Osteoblast (primary cell): Measurements from ENCODE around the gene SEC31A. TPM values are rescaled to one million over a fixed set of nuclear protein-coding genes. Genes with fewer than 3 reads are reported as not detected.

Experiments used
- DNase-seq: peaks from one replicate; pipeline ENCODE4 v3.0.0; 2011; ENCODE audit warnings: low spot score, mixed read lengths; ENCODE audit not compliant: insufficient read length; ENCODE audit errors: missing footprints
- H2AFZ ChIP-seq: 2 replicates; pipeline ENCODE4 v1.6.0; 2011; ENCODE audit warnings: mild to moderate bottlenecking, low read length
- H3K27ac ChIP-seq: 2 replicates; pipeline ENCODE4 v1.5.1; 2011; ENCODE audit warnings: mild to moderate bottlenecking, low read depth, low read length, moderate library complexity
- H3K27me3 ChIP-seq: 2 replicates; pipeline ENCODE4 v1.6.0; 2012; ENCODE audit warnings: mild to moderate bottlenecking, control low read depth, inconsistent platforms, low read length, moderate library complexity; ENCODE audit not compliant: insufficient read depth
- H3K36me3 ChIP-seq: 2 replicates; pipeline ENCODE4 v1.5.1; 2011; ENCODE audit warnings: mild to moderate bottlenecking, low read length, control low read depth, moderate library complexity; ENCODE audit not compliant: insufficient read depth
- H3K4me1 ChIP-seq: 2 replicates; pipeline ENCODE4 v1.5.1; 2011; ENCODE audit warnings: mild to moderate bottlenecking, low read length, control low read depth, moderate library complexity; ENCODE audit not compliant: insufficient read depth
- H3K4me2 ChIP-seq: 2 replicates; pipeline ENCODE4 v1.6.0; 2011; ENCODE audit warnings: mild to moderate bottlenecking, low read length; ENCODE audit not compliant: insufficient read depth
- H3K4me3 ChIP-seq: fragments of 200-600 bp; sonication (generic); 3 replicates; pipeline ENCODE4 v1.5.1; 2012; ENCODE audit warnings: mild to moderate bottlenecking, low read length, inconsistent platforms; ENCODE audit not compliant: insufficient read depth
- H3K79me2 ChIP-seq: 2 replicates; pipeline ENCODE4 v1.6.0; 2012; ENCODE audit warnings: mild to moderate bottlenecking, low read length, control low read depth, inconsistent platforms; ENCODE audit not compliant: insufficient read depth
- H3K9me3 ChIP-seq: 2 replicates; pipeline ENCODE4 v1.5.1; 2011; ENCODE audit warnings: low read depth, low read length, control low read depth
- H4K20me1 ChIP-seq: 2 replicates; pipeline ENCODE4 v1.6.0; 2012; ENCODE audit warnings: mild to moderate bottlenecking, low read length, control low read depth; ENCODE audit not compliant: insufficient read depth
- CTCF ChIP-seq: IDR thresholded peaks from 2 replicates; pipeline ENCODE4 v1.5.1; 2011; ENCODE audit warnings: mild to moderate bottlenecking, low read depth, low read length, moderate library complexity; ENCODE audit errors: extremely low read depth
- total RNA-seq: library from RNA; depleted of rRNA; stranded (reverse); fragments of >200 nt; gene quantifications from 2 replicates; pipeline ENCODE4 v1.2.3, GENCODE V29; 2012

SEC31A gene
- total RNA-seq, 1 donor: 487 TPM

GRCh38 chr4:82892467-82892802, 1.5 kb upstream of the SEC31A start:
- no peak for TF ChIP-seq CTCF
- Histone ChIP-seq H3K4me2 (peak overlapping the region; percentile 81), H3K4me3 (no peak overlapping the region), H2AFZ (no peak overlapping the region), H3K27ac (peak overlapping the region; percentile 99), H3K9me3 (no peaks in the 10 kb centered on the region), H3K79me2 (peaks cover 77% of the 10 kb centered on the region), H3K27me3 (no peaks in the 10 kb centered on the region), H4K20me1 (peaks cover 15% of the 10 kb centered on the region), H3K36me3 (peaks cover 33% of the 10 kb centered on the region), H3K4me1 (peaks cover 17% of the 10 kb centered on the region)
- DNase-seq: no peak

- H3K4me3 ChIP-seq: peak overlapping the region; percentile 98
- H3K27ac ChIP-seq: peak overlapping the region; percentile 99
- peaks cover 18% of the 10 kb centered on the region for H3K4me1 ChIP-seq
- no peaks in the 10 kb centered on the region for H3K9me3 ChIP-seq
- H3K4me2 ChIP-seq: peak overlapping the region; percentile 81
- H3K27me3 ChIP-seq: no peaks in the 10 kb centered on the region
- DNase-seq: no peak
- H2AFZ ChIP-seq: peak overlapping the region; percentile 74
- H4K20me1 ChIP-seq: peaks cover 20% of the 10 kb centered on the region
- H3K79me2 ChIP-seq: peaks cover 77% of the 10 kb centered on the region
- H3K36me3 ChIP-seq: peaks cover 27% of the 10 kb centered on the region
- no peak for TF ChIP-seq CTCF
These were observed 934 bp upstream of the SEC31A start for GRCh38 chr4:82891707-82892466.

GRCh38 chr4:82890528-82890900, 439 bp downstream of the SEC31A start:
- no peaks in the 10 kb centered on the region for H3K9me3 ChIP-seq
- H2AFZ ChIP-seq: peak overlapping the region; percentile 44
- H3K4me1 ChIP-seq: peaks cover 31% of the 10 kb centered on the region
- H3K36me3 ChIP-seq: peaks cover 20% of the 10 kb centered on the region
- peak overlapping the region; percentile 98 for H3K4me3 ChIP-seq
- H3K27ac ChIP-seq: peak overlapping the region; percentile 99
- no peaks in the 10 kb centered on the region for H3K27me3 ChIP-seq
- H3K4me2 ChIP-seq: peak overlapping the region; percentile 89
- H3K79me2 ChIP-seq: peaks cover 77% of the 10 kb centered on the region
- DNase-seq: no peak
- no peak for TF ChIP-seq CTCF
- H4K20me1 ChIP-seq: peaks cover 34% of the 10 kb centered on the region

GRCh38 chr4:82889287-82889686, 1.7 kb downstream of the SEC31A start:
- Histone ChIP-seq H3K4me3 (peak overlapping the region; percentile 98), H3K4me1 (peaks cover 32% of the 10 kb centered on the region), H3K27me3 (no peaks in the 10 kb centered on the region), H3K9me3 (no peaks in the 10 kb centered on the region), H3K27ac (peak overlapping the region; percentile 99), H3K4me2 (peak overlapping the region; percentile 89), H3K79me2 (peaks cover 78% of the 10 kb centered on the region), H3K36me3 (peaks cover 8% of the 10 kb centered on the region), H4K20me1 (peaks cover 46% of the 10 kb centered on the region), H2AFZ (no peak overlapping the region)
- TF ChIP-seq CTCF: no peak
- no peak for DNase-seq
